M059J (cell line): ENCODE data around the gene ZNF226. TPM values are rescaled to one million over a fixed set of nuclear protein-coding genes. Genes with fewer than 3 reads are reported as not detected.
"Not testable (repeated sequence)": the region's sequence is repeated elsewhere in the genome, so short reads cannot be mapped to it uniquely, and the experiment has no call there.

Experiments
- DNase-seq: peaks from one replicate; pipeline ENCODE4 v3.0.0-alpha.2; 2012; ENCODE audit warnings: low read depth
- total RNA-seq: library from RNA; depleted of rRNA; stranded (reverse); fragments of >200 nt; shearing (Covaris generic); gene quantifications from 2 replicates; pipeline ENCODE4 v1.2.3, GENCODE V29; 2014; rRNA removed

ZNF226 gene
- total RNA-seq: 9.7 and 20.7 TPM in 2 replicates

DNA sequence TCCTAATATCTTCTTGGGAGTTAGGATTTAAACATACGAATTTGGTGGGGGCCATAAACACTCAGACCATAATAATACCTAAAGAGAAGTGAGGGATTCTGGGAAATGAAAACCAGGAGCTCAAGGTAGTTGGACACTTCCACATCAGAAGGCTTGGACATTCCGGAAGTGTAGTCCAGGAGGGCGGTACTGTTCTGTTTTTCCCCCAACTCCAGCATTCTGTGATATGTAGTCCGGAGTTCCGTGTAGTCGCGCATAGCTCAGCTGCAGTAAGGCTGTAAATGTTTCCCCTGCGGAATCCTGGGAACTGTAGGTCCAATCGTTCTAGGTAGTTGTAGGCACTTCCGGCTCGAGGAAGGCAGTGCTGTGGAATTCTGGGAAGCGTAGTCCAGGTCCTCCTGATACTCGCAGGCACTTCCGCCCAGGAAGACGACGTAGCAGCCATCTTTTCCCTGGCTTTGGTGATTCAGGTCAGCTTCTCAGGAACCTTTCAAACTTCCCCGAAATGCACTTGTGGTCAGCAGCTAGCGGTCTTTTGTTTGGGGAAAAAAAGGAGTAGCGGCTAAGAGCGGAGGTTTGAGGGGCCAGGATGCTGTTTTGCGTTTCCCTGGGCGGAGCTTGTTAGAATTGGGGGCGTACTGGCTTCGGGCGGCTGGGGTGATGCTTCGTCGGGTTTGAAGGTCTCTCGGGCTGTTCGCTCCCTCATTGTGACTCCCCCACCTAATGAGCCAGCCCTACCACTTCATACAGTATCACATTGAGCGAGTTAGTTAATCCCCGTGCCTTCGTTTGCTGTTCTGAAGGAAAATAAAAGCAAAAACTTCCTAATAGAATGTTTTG, at the start of gene ZNF226:
Gene ZNF226 (plus strand): TSS at position 428 of the 840 bp plus-strand sequence. CDS start 4,981 bp downstream, outside the sequence.
- peak; percentile 99 for DNase-seq

DNA sequence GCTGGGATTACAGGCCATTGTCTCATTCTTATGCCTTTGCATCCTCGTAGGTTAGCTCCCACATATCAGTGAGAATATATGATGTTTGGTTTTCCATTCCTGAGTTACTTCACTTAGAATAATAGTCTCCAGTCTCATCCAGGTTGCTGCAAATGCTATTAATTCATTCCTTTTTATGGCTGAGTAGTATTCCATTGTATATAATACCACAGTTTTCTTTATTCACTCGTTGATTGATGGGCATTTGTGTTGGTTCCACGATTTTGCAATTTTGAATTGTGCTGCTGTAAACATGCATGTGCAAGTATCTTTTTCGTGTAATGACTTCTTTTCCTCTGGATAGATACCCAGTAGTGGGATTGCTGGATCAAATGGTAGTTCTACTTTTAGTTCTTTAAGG, 43.7 kb upstream of the ZNF226 start:
- not testable (repeated sequence) for DNase-seq

DNA sequence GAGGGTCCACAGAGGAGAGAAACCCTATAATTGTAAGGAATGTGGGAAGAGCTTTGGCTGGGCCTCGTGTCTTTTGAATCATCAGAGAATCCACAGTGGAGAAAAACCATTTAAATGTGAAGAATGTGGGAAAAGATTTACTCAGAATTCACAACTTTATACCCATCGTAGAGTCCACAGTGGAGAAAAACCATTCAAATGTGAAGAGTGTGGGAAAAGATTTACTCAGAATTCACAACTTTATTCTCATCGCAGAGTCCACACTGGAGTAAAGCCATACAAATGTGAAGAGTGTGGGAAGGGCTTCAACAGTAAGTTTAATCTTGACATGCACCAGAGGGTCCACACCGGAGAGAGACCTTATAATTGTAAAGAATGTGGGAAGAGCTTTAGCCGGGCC, 32.9 kb upstream of the ZNF226 start:
- DNase-seq: no peak

DNA sequence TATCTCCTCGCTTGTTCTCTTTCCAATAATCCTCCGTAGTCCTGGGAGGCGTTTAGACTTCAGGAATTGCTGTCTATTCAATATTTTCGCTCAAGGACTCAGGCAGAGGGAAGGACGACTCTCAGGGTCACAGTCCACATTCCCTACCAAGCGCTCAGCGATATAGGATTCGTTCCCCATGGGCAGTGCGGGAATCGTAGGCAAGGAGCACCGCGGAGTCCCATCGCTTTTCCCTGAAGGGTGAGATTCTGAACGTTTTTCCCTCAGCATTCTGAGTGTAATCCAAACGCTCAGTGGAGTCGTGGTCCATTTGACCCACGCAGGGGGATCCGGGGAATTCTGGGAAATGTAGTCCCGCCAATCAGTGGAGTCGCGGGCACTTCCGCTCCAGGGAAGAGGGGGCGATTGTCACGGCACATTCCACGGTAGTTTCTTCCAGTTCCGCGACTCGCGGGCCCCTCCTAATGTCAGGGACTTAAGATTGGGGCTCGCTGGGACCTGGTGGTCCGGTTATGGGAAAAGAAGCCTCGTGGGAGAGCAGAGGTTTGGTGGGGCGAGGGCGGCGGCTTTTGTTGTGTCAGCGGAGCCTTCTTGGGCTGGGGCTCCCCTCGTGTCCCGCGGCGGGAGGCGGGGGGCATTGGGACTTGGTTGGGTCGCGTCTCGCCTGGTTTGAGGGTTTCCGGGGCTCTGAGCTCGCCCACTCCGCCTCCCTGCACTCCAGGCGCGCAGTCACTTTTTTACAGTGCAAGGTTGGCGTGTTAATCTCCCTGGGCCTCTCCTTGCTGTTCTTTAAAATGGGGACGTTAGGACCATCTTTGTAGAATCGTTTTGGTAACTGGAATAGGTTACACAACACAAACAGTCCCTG, 23.5 kb upstream of the ZNF226 start, which contains the start of gene ZNF234:
Gene ZNF234 (plus strand): TSS at position 364 of the 868 bp plus-strand sequence. CDS start 3,079 bp downstream, outside the sequence.
- peak; percentile 87 for DNase-seq

DNA sequence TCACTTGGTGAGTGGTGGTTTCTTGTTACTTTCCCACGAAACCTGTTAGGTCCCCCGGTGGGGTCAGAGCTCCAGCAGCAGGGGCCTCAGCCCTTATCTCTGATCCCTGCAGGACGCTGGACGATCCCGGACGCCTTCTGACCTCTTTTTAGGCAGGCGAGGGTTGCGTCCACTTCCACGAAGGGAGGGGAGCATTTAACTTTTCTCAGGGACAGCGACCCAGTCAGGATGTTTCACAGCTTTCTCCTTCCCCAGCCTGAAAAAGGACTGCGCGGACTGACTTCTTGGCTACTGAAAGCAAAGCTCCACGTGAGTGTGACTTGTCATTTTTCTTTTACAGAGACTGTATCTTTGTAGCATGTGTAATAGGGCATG, 22.9 kb upstream of the ZNF226 start:
- DNase-seq: peak; percentile 26

DNA sequence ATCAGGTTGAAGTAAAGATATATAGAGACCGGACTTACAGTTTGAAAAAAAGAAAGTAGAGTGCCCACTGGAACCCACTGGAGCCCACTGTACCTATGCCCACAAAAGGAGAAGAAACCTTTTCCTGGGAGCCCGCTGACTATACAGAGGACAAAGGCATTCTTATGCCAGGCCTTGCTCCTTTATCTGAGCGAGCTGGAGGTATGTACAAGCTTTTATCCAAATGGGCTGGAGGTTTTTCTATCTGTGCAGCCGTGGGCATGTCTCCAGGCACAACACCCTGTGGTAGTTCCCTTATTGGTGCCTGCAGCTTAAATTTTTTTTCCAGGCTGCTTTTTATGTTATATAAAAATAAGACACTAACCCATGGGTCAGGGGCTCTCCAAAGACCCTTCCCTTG, 15.1 kb upstream of the ZNF226 start:
- no peak for DNase-seq

DNA sequence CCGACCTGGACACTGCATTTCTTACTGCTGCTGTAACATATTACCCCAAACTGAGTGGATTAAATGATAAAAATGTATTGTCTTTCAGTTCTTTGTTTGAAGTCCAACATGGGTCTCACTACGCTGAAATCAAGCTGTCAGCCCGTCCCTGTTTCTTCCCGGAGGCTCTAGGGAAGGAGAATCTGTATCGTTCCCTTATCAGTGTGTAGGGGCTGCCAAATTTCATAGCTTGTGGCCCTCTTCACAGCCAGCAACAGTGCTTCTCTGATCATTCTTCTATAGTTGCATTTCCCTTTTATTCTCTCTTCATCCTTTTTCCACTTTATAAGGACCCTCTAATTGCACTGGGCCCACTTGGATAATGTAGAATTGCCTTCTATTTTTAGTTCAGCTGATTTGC, 13.4 kb upstream of the ZNF226 start:
- DNase-seq: no peak

DNA sequence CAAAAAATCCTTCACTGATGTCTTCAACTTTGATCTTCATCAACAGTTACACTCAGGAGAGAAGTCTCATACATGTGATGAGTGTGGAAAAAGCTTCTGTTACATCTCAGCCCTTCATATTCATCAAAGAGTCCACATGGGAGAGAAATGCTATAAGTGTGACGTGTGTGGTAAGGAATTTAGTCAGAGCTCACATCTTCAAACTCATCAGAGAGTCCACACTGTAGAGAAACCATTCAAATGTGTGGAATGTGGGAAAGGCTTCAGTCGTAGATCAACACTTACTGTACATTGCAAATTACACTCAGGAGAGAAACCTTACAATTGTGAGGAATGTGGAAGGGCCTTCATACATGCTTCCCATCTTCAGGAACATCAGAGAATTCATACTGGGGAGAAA, 8.4 kb upstream of the ZNF226 start:
- no peak for DNase-seq

DNA sequence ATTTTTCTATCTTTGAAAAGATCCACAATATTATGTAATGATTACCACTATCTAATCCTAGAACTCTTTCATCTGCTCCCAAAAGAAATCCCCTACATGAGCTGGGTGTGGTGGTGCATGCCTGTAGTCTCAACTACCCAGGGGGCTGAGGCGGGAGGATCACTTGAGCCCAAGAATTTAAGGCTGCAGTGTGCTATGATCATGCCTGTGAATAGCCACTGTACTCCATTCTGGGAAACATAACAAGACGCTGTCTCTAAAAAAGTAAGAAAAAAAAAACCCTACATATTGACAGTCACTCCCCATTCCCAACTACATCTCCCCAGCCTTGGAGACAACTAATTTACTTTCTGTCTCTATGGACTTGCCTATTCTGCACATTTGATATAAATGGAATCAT, 1.1 kb upstream of the ZNF226 start:
- no peak for DNase-seq

DNA sequence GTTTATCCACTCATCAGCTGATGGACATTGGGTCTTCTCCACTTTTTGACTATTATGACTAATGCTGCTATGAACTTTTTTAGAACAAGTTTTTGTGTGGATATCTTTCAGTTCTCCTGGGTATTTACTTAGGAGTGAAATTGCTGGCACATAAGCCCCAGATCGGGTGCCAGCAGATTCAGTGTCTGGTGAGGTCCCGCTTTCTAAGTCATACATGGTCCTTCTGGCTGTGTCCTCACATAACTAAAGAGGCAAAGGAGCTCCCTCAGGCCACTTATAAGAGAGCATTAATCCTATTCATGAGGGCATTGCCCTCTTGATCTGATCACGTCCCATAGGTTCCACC, 600 bp upstream of the ZNF226 start:
- no peak for DNase-seq

DNA sequence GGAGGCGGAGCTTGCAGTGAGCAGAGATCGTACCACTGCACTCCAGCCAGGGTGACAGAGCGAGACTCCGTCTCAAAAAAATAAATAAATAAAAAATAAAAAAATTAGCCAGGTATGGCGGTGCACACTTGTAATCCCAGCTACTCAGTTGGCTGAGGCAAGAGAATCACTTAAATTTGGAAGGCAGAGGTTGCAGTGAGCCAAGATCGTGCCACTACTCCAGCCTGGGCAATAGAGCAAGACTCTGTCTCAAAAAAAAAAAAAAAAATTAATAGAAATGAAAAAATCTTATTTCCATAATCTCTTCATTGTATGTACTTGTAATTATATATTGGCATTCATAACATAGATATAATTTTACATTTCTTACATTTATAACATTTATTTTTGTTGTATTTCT, 5.8 kb downstream of the ZNF226 start:
- DNase-seq: not testable (repeated sequence)

DNA sequence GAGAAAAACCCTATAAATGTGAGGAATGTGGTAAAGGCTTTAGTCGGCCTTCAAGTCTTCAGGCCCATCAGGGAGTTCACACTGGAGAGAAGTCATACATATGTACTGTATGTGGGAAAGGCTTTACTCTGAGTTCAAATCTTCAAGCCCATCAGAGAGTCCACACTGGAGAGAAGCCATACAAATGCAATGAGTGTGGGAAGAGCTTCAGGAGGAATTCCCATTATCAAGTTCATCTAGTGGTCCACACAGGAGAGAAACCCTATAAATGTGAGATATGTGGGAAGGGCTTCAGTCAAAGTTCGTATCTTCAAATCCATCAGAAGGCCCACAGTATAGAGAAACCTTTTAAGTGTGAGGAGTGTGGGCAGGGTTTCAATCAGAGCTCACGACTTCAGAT, 11.7 kb downstream of the ZNF226 start:
- DNase-seq: peak; percentile 21

DNA sequence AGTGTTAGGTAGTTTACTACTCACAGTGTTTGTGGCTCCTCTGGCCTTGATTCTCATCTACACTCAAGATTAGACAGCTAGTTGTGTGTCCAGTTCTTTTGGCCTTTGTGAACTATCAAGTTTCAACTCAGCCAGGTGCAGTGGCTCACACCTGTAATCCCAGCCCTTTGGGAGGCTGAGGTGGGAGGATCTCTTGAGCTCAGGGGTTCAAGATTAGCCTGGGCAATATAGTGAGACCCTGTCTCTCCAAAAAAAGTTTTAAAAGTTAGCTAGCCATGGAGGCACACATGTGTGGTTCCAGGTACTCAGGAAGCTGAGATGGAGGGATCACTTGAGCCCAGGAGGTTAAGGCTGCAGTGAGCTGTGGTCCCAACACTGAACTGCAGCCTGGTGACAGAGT, 16.1 kb downstream of the ZNF226 start:
- no peak for DNase-seq

DNA sequence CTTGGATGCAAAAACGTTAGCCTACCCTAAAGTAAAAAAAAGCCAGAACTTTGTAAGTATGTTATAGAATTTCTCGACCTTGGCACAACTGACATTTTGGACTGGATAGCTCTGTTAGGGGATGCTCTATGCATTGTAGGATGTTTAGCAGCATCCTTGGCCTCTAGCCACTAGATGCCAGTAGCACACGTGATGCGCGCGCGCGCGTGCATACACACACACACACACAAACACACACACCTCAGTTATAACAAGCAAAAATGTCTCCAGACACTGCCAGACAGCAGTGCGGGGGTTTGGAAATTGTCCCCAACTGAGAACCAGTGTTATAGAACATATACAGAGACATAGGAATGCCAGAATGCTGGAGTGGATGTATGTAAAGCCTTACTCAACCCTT, 17.2 kb downstream of the ZNF226 start:
- no peak for DNase-seq

DNA sequence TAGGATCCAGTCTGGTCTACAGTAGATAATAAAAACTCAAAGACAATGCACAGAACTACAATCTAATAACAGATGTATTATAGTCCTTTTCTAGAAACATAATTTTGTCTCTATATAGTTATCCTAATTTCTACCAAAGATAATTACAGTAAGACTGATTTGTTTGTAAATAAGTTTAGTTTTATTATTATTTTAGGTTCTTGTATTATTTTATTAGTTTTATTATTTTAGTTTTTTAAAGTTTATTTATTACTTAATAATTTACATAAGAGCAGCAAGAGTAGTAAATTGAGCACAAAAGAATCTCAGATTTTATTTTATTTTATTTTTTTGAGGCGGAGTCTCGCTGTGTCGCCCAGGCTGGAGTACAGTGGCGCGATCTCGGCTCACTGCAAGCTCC, 25.1 kb downstream of the ZNF226 start:
- DNase-seq: no peak

DNA sequence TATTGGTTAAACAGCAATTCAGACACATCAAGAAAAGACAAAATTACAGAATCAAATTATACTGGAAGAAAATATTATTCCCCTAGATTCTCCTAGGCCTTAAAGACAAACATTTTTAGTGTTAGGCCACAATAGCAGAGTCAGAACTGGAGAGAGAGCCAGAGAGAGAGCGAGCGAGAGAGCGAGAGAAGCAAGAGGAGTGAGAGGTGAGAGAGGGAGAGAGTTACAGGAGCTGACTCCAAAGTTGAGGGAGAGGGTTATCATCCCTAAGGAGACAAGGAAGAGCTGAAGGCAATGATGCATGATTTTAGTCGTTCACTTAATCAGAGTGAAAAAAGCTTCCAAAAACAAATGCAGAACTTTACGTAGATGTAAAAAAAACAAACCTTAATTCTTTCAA, 27.2 kb downstream of the ZNF226 start:
- no peak for DNase-seq

DNA sequence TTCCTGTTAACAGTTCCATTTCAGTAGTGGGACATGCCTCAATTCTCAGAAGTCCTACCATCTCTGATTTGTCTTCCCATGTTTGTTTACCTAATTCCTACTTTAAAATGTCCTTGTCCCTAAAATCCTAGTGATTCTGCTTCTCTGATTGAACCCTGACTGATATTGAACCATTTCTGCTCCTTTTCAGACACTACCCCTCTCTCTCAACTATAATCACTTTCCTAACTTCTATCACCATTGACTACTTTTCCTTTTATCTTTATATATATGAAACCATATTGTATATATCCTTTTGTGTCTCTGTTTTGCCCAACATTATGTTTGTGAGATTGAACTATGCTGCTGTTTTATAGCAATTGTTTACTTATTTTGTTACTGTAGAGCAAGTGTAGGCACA, 31.9 kb downstream of the ZNF226 start:
- DNase-seq: no peak

DNA sequence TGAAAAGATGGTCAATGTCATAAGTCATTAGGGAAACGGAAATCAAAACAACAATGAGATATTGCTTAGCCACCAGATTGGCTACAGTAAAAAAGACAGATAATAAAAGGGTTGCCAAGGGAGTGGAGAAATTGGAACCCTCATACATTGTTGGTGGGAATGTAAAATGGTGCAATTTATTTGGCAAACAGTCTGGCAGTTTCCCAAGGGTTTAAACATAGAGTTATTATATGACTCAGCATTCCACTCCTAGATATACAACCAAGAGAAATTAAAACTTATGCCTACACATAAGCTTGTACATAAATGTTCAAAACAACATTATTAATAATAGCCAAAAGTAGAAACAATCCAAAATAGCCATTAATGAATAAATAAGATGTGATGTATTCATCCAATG, 37.6 kb downstream of the ZNF226 start:
- DNase-seq: peak; percentile 57

DNA sequence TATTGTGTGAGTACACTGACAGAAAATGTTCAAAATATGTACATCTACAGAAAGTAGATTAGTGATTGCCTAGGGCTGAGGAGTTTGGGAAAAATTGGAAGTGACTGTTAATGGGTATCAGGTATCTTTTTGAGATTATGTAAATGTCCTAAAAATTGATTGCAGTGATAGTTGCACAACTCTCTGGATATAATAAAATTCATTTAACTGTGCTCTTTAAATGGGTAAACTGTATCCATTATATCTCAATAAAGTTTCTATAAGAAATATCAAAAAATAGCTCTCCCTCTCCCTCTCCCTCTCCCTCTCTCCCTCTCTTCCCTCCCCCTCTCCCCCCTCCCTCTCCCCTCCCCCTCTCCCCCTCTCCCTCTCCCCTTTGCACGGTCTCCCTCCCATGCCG, 38.1 kb downstream of the ZNF226 start:
- DNase-seq: no peak

DNA sequence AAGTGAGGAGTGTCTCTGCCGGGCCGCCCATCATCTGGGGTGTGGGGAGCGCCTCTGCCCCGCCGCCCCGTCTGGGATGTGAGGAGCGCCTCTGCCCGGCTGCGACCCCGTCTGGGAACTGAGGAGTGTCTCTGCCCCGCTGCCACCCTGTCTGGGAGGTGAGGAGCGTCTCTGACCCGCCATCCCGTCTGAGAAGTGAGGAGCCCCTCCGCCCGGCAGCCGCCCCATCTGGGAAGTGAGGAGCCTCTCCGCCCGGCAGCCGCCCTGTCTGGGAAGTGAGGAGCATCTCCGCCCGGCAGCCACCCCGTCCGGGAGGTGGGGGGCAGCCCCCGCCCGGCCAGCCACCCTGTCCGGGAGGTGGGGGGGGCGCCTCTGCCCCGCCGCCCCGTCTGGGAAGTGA, 39.0 kb downstream of the ZNF226 start:
- DNase-seq: not testable (repeated sequence)

DNA sequence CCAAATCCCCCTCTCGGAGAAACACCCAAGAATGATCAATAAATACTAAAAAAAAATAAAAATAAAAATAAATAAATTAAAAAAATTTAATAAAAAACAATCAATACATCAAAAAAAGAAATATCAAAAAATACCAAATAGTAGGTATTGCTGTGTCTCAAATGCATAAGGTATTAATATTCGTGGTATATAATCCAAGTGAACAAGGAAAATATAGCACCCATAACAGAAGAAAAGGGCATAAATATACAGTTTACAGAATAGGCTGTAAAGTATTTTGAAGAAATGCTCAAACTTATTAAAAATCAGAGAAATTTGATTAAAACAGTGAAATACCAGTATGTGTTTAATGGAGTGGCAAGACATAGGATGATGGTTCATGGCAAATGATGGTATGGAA, 39.9 kb downstream of the ZNF226 start:
- no peak for DNase-seq

DNA sequence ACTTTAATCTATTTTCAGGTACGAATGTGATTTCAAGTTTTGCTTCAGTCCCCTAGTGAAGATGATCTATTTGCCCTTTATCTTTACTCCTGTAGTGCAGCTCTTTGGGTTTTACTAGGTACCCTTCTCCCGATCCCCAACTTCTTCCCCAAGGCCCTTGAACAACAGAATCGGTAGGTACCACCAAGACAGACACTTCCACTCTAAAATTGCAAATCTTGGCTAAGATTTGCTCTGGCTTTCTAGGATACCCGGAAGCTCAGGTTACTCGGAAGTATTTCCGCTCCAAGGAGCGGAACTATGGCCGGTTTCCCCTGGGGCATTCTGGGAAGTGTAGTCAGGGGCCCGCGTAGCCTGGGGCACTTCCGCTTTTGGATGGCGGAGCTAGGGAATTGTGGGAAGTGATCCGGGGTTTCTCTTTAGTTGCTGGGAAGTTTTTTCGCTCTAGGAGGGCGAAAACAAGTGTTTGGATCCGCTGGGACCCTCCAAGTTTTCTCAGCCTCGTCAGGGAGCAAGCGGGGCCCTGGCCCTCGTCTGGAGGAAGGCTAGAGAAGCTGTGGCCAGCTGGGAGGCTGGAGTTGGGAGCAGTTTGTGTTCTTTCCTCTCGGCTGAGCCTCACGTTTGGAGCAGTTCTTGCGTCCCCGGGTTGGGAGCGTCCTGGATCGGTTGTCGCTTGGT, 42.4 kb downstream of the ZNF226 start:
- peak; percentile 98 for DNase-seq
